ENCODE measurements around the gene CCDC50. TPM values are rescaled to one million over a fixed set of nuclear protein-coding genes. Genes with fewer than 3 reads are reported as not detected.

CCDC50 gene
- total and polyA plus RNA-seq, 12 donors = 18.3 to 92.1 (median 61.8) TPM

DNA sequence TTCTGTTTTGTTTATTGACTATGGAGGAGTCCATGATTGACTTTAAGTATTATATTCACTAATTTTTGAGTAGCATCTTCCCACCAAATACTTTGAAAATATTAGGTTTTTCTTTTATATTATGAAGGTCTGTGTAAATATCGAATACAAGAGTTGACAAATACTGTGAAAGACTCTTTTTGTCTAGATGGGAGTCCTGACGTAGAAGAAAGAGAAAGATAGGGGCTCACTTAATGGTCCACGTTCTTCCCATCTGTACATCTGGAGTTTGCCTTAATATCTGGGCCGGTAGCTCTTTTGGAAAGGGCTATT lies 8.9 kb downstream of the CCDC50 start:
- H3K4me3 ChIP-seq = no peak overlapping the region
- no peaks in the 10 kb centered on the region for H3K9me3 ChIP-seq (replicated peaks in 1 of 3)
- no peak overlapping the region for H3K27ac ChIP-seq
- peaks cover 25 to 72% of the 10 kb centered on the region in 2 donors for H3K4me1 ChIP-seq (replicated peaks in 1 of 2)
- intact Hi-C loops (cut with DNase I) = no loop called here
- H3K36me3 ChIP-seq (replicated peaks in 1 of 2) = no peaks in the 10 kb centered on the region
- TF ChIP-seq POLR2A (IDR thresholded peaks at IDR 0.05) = no peak
- no peak for TF ChIP-seq CTCF (IDR thresholded peaks at IDR 0.05)
- 91 to 94% (median 92%) methylated on average over 4 of the region's 4 CpGs for WGBS, 4 donors
- no peak for DNase-seq
- no peaks in the 10 kb centered on the region for H3K27me3 ChIP-seq

DNA sequence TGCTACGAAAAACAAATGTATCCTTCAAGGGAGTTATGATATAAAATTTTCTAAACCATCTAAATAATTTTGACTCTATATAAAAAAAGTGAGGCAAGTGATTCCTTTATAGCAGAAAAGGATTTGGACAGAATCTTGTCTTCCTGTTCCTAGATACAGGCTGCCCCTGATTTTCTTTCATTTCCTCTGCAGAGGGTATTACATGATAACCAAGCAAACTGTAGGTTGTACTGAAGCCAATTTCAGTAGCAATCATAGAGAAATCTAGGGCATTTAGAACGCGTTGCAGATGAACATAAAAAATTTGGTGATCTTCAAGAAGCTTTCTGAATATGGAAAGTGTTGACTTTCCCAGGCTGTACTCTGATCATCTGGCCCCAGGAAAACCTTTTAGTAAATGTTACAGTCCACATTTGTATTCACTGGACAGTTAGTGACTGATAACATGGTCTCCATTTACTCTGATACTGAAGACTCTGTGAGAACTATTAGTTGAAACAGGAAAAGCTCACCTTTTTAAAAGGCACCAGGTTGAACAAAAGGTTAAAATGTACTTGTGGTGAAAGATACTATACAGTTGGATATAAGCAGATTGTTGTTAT lies 10.2 kb downstream of the CCDC50 start:
- TF ChIP-seq CTCF (IDR thresholded peaks at IDR 0.05) (no peak), POLR2A (IDR thresholded peaks at IDR 0.05) (no peak)
- no peaks in the 10 kb centered on the region for H3K9me3 ChIP-seq (replicated peaks in 1 of 3)
- H3K36me3 ChIP-seq (replicated peaks in 1 of 2) = no peaks in the 10 kb centered on the region
- H3K4me3 ChIP-seq = no peak overlapping the region
- peaks cover 36 to 72% of the 10 kb centered on the region in 2 donors for H3K4me1 ChIP-seq (replicated peaks in 1 of 2)
- 40 to 51% (median 49%) methylated on average over 3 of the region's 3 CpGs for WGBS, 4 donors
- intact Hi-C loops (cut with DNase I) = no loop called here
- H3K27ac ChIP-seq = no peak overlapping the region
- H3K27me3 ChIP-seq = no peaks in the 10 kb centered on the region
- DNase-seq = no peak

DNA sequence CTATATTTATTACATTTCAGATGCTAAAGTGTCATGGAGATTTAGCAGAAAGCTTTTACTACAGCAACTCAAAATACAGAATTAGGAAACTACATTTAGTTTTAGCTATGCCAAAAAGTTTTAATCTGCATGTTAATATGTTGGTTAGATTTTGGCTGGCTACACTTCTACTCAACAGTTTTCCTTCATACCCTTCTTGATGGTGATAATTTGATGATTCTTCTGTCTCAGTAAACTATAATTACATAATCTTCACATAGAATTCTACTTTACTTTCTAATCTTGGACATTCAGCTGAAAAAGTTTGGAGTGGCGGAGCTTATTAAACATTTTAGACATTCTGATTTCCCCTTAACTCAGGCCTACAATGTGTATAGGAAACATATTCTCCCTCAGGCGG lies 11.2 kb downstream of the CCDC50 start:
- no peaks in the 10 kb centered on the region for H3K27me3 ChIP-seq
- TF ChIP-seq CTCF (IDR thresholded peaks at IDR 0.05) (no peak), POLR2A (IDR thresholded peaks at IDR 0.05) (no peak)
- no peaks in the 10 kb centered on the region for H3K36me3 ChIP-seq (replicated peaks in 1 of 2)
- DNase-seq = no peak
- H3K4me3 ChIP-seq = no peak overlapping the region
- 83 to 98% (median 97%) methylated on average over 2 of the region's 2 CpGs for WGBS, 4 donors
- no peaks in the 10 kb centered on the region for H3K9me3 ChIP-seq (replicated peaks in 1 of 3)
- peaks cover 36 to 73% of the 10 kb centered on the region in 2 donors for H3K4me1 ChIP-seq (replicated peaks in 1 of 2)
- intact Hi-C loops (cut with DNase I) = no loop called here
- H3K27ac ChIP-seq = no peak overlapping the region

DNA sequence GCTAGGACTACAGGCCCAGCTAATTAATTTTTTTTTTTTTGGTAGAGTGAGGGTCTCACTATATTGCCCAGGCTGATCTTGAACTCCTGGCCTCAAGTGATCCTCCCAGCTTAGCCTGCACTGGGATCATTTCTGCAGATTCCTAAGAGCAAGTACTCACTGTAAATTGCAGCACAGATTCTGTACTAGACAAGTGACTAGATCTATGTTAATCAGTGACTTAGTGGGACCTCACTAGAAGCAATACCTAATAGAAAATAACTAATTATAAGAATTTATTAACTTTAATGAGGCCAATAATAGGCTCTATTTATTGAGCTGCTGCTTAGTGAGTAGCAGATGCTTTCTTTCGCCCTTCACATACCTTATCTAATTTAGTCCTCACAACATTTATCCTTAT lies 11.8 kb downstream of the CCDC50 start:
- H3K4me1 ChIP-seq (replicated peaks in 1 of 2) = peaks cover 36 to 73% of the 10 kb centered on the region in 2 donors

More for the DNA sequence above, 11.8 kb downstream of the CCDC50 start:
- intact Hi-C loops (cut with DNase I) = no loop called here
- Histone ChIP-seq H3K36me3 (replicated peaks in 1 of 2) (no peaks in the 10 kb centered on the region), H3K27ac (no peak overlapping the region), H3K9me3 (replicated peaks in 1 of 3) (no peaks in the 10 kb centered on the region), H3K4me3 (no peak overlapping the region), H3K27me3 (no peaks in the 10 kb centered on the region)
- 91 to 100% (median 93%) methylated on average over 1 of the region's 1 CpG for WGBS, 4 donors
- no peak for TF ChIP-seq CTCF (IDR thresholded peaks at IDR 0.05)
- TF ChIP-seq POLR2A (IDR thresholded peaks at IDR 0.05) = no peak
- no peak for DNase-seq

Data from adrenal gland (tissue), 12 donors.